Measurements from ENCODE around the gene EVI2A.

DNA sequence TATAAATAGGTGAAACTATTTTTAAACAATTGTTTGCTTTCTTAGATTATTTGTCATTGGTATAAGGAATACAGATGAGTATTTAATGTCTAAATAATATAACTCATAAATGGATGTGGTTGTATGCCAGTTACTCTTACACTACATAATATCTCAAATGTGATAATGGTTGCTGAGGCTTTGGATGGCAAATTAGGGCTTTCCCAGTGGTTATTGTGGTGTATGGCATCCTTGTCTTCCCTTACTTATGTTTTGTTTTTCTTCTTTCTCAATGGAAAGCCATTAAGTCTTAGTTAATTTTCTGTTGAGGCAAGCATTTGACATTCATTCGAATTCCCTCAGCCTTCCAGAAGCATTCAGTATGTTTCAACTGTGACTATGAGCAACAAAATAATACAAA, 34.8 kb downstream of the EVI2A start:
- TF ChIP-seq, protein P1, sequence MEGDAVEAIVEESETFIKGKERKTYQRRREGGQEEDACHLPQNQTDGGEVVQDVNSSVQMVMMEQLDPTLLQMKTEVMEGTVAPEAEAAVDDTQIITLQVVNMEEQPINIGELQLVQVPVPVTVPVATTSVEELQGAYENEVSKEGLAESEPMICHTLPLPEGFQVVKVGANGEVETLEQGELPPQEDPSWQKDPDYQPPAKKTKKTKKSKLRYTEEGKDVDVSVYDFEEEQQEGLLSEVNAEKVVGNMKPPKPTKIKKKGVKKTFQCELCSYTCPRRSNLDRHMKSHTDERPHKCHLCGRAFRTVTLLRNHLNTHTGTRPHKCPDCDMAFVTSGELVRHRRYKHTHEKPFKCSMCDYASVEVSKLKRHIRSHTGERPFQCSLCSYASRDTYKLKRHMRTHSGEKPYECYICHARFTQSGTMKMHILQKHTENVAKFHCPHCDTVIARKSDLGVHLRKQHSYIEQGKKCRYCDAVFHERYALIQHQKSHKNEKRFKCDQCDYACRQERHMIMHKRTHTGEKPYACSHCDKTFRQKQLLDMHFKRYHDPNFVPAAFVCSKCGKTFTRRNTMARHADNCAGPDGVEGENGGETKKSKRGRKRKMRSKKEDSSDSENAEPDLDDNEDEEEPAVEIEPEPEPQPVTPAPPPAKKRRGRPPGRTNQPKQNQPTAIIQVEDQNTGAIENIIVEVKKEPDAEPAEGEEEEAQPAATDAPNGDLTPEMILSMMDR (conservative IDR thresholded peaks at IDR 0.05 in 1 of 2, IDR thresholded peaks at IDR 0.05 in 1 of 2; ENCODE audit: low read depth in 1 of 2, low read length in 2 of 2), result no peak
- no peak for TF ChIP-seq EZH2 (IDR thresholded peaks at IDR 0.05; ENCODE audit: low read length, missing control alignments)

Measured in fibroblast of lung (primary cell).